GM18520 (cell line): Measurements from ENCODE around the gene NUDT1.

ENCODE experiments used
- ATAC-seq: cut with Tn5 transposase; IDR thresholded peaks from one replicate; pipeline ENCODE4 v1.9.1; 2021; ENCODE audit not compliant: unreplicated experiment

NUDT1 gene

DNA sequence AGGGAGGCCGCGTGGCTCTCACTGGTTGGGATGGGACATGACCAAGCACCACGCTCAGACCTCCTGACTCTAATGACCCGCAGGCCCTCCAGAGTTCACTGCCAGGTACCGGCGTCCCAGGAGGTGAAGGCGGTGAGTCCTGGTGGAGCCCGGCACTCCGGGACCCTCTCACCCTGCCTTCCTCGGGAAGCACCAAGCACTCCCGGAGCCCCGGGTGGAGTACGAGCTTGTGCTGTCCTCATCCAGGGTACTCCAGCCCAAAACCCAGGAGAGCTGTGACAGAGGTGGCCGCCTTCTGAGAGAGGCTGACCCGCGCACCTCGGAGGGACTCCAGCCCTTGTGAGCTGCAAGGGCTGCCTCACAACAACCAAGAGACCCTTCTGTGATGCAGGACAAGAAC is 18.7 kb upstream of the NUDT1 start:
- ATAC-seq, result no peak

DNA sequence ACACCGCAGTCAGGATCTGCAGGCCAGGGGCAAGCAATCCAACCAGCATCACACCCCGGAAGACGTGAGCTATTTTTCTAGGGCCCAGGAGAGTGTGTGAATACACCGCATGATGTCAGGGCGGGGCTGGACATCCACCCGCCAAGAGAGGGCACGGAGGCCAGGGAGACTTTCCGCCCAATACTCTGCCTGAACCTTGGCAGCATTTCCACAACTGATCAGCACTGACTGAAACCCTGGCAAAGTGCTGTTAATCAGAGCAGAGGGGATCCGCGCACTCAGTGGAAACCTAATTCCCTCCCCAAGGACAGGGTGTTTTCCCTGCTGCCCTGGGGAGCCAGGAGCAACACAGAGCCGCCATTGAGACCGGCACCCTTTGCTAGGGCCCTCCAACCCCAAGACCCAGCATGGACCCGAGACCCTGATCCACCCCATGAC is 17.5 kb upstream of the NUDT1 start:
- ATAC-seq, result no peak

DNA sequence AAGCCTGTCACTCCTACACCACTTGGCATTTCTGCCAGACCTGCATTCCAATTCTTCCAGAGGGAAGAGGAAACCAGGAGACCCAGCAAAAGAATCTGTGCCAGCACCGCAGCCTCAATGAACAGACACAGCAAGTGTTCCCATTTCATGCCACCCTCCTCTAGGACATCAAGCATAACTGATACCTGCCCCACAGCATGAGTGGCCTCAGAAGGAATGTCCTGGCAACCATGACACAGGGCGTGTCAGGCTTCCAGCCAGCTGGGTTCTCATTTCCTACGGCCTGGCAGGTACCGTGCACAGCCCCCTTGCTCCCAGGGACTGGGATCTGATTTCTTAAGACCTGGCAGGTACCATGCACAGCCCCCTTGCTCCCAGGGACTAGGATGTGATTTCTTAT is 17.1 kb upstream of the NUDT1 start:
- ATAC-seq, result no peak

DNA sequence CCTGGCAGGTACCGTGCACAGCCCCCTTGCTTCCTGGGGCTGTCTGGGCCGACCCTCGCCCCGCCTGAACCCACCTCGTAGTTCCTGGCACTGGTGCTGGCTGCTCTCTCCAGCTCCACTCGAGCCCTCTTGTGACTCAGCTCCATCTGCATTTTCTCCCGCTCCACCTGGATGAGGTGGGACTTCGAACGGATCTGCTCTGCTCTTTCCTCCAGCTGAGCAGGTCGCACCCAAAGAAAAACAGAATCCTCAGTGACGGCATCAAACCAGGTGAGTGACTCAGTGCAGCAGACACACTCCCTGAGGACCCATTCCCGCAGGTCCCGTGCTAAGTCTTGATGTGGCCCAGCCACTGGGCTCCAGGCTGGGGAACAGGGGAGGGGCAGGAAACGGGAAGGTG is 16.7 kb upstream of the NUDT1 start:
- ATAC-seq, result no peak

DNA sequence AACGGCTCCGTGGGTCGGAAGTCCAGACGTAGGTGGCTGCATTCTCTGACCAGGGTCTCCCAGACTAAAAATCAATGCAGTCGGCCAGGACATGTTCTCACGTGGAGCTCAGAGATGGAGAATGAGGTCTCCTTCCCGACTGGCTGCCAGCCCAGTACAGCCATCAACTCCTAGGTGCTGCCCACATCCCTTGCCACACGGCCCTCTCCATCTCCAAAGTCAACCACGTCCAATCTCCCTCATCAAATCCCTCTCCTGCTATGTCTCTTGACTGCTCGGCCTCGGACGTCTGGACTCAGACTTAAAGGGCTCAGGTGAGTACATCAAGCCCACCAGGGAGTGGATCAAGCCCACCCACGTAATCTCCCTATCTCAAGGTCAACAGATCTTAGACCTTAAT is 16.2 kb upstream of the NUDT1 start:
- ATAC-seq, result no peak

DNA sequence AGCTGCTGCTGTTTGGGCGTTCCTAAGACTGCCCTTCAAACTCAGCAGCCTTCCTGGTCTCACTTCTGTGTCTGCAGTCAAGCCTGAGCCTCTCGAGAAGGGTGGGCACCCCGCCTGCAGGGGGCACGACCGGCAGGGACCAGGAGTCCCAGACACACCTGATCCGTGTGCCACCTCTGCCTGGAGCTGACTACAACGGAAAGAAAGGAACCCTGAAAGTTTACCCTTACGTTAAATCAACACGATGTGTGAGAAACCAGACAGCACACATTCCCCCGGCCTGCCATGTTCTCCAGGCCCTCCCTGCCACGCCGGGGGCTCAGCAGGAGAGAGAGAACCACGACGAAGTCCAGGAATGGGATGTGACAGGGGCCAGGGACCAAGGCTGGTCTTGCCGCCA is 14.3 kb upstream of the NUDT1 start:
- ATAC-seq, result no peak

DNA sequence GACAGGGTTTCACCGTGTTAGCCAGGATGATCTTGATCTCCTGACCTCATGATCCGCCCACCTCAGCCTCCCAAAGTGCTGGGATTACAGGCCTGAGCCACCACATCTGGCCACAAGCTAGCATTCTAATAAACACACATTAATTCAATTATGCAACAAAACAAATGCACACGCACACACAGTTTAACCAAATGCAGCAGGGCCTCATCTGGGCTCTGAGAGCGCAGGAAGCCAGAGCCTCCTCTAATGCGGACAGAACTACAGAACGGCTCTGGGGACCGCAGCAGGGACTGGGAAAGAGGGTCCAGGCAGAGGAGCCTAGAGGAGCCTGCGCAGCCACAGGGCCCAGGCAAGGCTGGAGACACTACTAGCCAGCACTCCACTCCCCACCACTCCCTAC is 13.1 kb upstream of the NUDT1 start:
- ATAC-seq, result no peak

DNA sequence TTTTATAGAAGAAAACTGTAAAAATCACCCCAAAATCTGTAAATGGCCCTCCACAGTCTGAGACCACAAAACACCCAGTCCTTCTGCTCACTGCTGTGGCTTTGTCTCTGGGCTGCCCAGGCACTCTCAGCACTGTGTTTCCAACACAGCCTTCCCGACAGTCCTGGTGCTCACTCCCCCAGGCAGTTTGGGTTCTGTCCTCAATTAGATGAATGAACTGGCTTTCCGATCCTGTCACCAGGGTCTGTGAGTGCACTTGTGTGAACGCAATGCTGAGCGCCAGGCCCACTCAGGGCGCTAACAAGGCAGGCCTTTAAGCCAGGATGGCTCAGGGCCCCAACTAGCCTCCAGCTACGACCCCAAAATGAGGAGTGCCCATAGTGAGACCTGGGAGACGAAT is 12.6 kb upstream of the NUDT1 start:
- ATAC-seq, result no peak

DNA sequence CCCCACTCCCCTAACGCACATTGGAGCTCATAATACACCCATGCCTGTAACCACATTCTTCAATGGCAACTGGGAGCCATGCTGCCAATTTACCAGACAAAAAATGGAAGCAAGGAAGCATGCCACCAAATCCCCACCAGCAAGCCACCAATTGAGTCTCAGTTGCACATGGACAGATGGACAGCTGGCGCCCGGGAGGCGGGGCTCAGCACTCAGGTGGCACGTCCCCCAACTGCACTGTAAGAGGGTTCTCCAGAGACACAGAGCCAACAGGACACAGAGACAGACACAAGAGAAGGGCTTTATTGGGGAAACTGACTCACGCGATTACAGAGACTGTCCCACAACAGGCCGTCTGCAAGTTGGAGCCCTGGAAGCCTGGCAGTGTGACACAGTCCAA is 11.8 kb upstream of the NUDT1 start:
- ATAC-seq, result no peak

DNA sequence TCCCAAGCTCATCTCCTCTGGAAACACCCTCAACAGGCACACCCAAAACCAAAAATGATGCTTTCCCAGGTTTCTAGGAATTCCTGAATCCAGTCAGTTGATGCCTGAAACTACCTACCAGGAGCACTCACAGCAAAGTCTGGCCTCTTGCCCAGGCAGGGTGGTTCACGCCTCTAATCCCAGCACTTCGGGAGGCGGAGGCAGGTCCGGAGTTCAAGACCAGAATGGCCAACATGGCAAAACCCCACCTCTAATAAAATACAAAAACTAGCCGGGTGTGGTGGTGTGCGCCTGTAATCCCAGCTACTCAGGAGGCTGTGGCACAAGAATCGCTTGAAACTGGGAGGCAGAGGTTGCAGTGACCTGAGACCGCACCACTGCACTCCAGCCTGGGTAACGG is 11.1 kb upstream of the NUDT1 start:
- no peak for ATAC-seq

DNA sequence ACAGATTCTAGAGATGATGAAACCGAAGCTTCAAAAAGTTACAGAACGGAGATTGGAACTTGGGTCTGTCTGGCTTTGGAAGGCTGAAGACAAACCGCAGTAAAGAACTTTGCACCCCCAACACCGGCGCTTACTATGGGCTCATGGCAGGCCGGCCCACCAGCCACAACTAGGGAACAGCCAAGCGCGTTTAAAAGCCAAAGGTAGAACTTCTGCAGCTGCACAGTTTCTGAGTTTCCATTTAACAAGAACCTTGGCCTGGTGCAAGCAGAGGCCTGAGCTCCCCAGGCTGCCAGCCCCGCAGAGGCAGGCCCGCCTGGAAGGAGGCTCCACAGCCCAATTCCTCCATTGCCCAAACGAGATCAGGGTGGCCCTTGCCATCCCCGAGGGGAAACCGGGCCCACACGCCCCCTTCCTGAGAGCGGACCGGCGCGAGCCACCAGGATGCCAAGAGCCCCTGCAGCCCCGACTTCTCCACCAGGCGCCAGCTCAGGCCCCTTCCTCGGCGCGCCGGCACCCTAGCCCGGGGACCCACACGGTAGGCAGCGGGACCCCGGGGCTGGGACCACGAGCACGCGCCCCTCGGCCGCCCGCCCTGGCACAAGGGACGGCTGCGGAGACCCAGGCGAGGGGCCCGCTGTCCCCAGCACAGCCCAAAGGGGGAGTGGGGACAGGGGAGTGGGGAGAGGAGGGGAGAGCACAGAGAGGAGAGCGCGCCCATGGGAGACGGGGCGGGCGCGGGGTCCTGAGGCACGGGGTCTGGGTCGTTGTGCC is 9.8 kb upstream of the NUDT1 start:
- ATAC-seq, result peak; percentile 10

DNA sequence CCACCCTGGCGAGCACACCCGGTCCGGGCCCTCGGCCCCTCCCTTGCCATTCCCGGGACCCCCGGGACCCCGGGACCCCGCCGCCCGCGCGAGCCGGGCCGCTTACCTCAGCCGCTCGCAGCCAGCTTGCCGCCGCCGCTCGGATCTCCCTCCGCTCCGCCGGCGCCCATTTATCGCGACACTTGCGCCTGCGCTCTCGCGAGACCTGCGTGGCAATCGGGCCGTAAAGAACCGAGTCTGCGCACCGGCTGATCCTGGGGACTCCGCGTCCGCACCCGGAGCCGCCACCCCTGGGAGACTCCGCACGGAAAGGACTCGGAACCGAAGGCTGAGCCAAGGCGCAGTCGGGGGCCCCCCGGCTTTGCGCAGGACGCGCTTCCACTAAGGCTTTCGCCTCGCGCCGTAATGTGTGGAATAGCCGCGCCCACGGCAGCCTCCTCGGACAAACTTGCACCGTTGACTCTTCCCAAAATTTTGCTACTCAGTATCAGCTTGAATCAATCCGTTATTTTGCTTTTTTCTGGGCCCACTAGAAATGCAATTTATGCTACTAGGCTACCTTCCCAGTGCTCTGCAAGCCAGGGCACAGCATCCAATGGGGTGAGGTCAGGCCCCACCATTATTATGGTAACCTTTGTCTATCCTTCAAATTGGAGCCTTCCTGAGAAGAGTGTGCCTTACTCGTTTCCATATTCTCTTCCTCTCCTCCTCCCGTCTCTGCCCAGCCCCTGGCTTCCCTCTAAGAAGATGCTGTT is 9.1 kb upstream of the NUDT1 start, which contains the start of gene MAD1L1:
TSS of gene MAD1L1 (minus strand) at position 180 of the 755 bp plus-strand sequence. CDS start 2,812 bp downstream, outside the sequence.
- ATAC-seq, result peak; percentile 69

DNA sequence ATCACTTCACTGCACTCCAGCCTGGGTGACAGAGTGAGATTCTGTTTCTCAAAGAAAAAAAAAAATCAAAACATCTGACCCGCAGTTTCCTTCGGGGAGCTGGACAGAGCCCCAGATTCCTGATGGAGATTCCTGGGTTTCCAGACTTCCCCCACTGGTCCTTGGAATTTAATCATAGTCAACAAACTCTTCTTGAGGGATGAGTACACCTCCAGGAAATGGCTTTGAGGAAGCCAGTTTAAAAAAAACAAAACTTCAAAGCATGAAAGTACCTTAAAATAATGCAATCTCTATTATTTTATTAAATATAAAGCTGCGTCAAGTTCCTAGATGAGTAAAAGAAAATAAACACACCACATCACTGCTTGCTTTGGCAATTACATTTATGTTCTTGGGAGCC is 8.1 kb upstream of the NUDT1 start:
- no peak for ATAC-seq

DNA sequence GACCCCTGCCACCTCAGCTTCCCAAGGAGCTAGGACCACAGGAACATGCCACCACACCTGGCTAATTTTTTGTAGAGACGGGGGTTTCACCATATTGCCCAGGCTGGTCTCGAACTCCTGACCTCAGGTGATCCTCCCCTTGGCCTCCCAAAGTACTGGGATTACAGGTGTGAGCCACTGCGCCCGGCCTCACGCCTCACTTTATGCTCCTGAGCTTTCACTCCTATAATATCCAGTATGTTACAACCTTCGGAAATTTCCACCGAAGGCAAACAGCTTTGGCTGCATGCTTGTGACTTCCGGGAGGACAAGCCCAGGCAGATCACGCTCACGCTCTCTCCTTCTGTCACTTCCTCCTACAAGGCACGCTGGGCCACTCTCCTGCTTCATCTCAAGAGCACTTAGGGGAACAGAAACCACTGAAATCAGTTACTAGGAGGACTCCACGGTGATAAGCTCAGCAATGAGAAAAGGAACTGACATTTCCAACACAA is 4.9 kb upstream of the NUDT1 start:
- ATAC-seq, result peak; percentile 58

DNA sequence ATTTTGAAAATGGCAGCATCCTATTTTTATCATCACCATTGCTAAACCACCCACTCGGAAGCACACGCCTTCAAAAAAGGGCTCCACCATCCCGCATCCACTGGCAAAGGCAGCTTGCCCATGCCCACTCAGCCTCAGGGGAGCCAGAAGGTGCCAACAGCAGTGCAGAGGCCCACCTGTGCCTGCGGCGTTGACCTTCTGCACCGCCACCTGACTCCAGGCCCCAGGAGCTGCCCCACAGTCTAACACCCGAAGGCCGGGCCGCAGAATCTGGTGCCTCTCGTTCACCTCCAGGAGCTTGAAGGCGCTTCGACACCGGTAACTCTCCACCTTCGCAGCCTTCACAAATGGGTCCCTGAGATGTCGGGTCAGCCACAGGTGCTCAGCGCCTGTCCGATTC is 2.8 kb upstream of the NUDT1 start:
- no peak for ATAC-seq

DNA sequence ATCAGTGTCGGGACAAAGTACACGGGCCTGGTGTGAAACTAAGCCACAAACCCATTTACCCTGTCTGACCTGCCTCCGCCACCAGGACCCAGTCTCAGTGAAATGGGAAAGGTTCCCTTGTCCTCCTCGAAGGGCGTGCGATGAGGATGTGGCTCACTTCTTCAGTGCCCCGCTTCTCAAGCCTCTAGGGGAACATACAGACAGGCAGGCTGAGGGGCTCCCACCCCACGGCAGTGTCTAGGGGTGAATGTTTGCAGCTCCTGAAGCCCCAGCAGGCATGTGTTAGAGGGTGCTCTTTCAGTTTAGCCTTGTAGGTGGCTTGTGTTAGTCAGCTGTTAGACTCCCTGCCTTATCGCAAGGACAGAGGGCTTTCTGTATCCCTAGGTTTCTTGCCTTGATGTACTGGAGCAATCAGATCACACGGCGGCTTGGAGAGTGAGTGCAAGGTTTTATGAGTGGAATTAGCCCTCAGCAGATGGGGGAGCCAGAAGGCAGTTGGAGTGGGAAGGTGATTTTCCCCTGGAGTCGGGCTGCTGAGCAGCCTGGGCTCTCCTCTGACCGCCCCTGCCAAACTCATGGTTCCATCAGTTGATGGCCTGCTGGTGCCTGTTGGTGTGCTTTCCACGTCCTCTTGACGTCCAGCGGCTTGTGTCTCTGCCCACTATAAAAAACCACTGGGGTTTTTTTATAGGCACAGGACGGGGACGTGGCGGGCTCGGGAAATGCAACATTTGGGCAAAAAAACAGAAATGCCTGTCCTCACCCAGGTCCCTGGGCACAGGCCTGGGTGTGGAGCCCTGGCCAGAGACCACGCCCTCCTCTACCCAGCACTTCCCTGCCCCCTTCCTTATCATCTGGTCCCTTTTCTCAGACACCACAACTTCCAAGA is 759 bp downstream of the NUDT1 start:
- ATAC-seq, result no peak

DNA sequence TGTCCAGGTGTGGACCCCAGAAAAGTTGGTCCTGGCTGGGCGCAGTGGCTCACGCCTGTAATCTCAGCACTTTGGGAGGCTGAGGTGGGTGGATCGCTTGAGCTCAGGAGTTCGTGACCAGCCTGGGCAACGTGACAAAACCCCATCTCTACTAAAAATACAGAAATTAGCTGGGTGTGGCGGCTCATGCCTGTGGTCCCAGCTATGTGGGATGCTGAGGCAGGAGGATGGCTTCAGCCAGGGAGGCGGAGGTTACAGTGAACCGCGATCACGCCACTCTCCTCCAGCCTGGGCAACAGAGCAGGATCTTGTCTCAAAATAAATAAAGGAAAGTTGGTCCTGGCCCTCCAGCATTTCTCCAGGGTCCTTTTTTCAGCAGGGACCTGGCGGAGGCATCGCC is 1.4 kb downstream of the NUDT1 start:
- no peak for ATAC-seq

DNA sequence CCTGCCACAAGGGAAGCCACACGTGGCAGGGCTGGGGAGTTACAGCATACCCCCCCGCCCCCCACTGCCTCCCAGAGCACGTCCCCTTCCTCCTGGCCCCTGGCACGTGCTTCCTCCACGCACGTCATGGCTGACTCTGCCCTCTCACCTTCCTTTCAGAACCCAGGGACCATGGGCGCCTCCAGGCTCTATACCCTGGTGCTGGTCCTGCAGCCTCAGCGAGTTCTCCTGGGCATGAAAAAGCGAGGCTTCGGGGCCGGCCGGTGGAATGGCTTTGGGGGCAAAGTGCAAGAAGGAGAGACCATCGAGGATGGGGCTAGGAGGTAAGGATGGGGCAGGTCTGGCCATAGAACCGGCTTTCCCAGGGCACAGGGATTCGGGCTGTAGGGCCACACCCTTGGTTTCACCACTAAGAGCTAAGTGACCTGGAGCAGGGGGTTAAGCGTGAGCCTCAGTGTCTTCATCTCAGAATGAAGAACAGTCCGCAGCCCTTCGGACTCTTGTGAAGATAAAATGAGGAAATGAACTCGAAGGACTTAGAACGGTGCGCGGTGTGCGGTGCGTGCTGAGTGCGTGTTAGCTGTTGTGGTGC is 2.5 kb downstream of the NUDT1 start:
- no peak for ATAC-seq

DNA sequence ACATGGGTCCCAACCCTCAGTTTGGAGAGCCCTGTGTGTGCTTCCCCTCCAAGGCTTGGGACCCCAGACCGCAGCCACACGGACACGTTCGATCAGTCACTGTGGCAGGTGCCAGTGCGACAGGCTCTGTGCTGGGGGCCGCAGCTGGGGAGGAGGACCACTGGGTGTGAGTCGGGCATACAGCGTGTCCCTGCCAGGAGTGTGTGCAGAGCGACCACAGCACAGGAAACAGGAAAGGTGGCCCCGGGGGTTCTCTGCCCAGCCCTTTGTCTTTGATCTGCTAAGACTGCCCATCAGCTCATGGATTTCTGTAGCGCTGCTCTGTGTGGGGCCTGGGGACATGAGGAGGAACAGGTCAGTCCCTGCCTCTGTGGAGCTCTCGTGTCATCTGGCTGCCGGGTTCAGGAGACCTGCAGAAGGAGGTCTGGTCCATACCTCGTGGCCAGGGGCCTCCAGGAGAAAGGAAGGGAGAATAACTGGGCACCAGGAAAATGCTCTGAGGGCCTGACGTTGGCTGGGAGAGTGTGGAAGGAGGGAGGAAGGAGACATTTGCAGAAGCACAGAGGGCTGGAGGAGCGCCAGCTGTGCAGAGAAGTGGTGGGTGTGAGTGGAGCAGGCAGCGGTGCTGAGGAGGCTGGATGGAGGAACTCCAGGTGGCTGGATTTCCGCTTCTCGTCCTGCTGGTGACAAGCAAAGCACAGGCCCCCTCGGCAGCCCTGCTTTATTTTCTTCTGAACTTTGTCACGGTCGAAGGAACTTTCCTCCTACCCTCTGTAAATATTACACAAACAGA is 4.1 kb downstream of the NUDT1 start:
- no peak for ATAC-seq
